ENCODE measurements around the gene HNF1B.

The HNF1B gene

GRCh38 chr17:37761961-37762360 lies 17.1 kb upstream of the HNF1B start:
- no peak for DNase-seq (ENCODE audit: low read depth in 2 of 2)

- no peak for DNase-seq (ENCODE audit: low read depth in 2 of 2)
These were observed 16.2 kb upstream of the HNF1B start for GRCh38 chr17:37761059-37761458.

- no peak for DNase-seq (ENCODE audit: low read depth in 2 of 2)
These were observed 14.3 kb upstream of the HNF1B start for GRCh38 chr17:37759014-37759637.

- no peak for DNase-seq (ENCODE audit: low read depth in 2 of 2)
These were observed 11.2 kb upstream of the HNF1B start for GRCh38 chr17:37756051-37756450.

GRCh38 chr17:37755455-37755854 lies 10.6 kb upstream of the HNF1B start:
- DNase-seq (ENCODE audit: low read depth in 2 of 2), result no peak

GRCh38 chr17:37754363-37754762 lies 9.5 kb upstream of the HNF1B start:
- DNase-seq (ENCODE audit: low read depth in 2 of 2), result no peak

- no peak for DNase-seq (ENCODE audit: low read depth in 2 of 2)
These were observed 7.6 kb upstream of the HNF1B start for GRCh38 chr17:37752482-37752881.

- no peak for DNase-seq (ENCODE audit: low read depth in 2 of 2)
These were observed 6.1 kb upstream of the HNF1B start for GRCh38 chr17:37750768-37751475.

GRCh38 chr17:37750292-37750691 lies 5.4 kb upstream of the HNF1B start:
- no peak for DNase-seq (ENCODE audit: low read depth in 2 of 2)

- no peak for DNase-seq (ENCODE audit: low read depth in 2 of 2)
These were observed 2.4 kb upstream of the HNF1B start for GRCh38 chr17:37747222-37747621.

- no peak for DNase-seq (ENCODE audit: low read depth in 2 of 2)
These were observed 1.8 kb upstream of the HNF1B start for GRCh38 chr17:37746617-37747016.

- DNase-seq (ENCODE audit: low read depth in 2 of 2), result no peak
These were observed 1.1 kb upstream of the HNF1B start for GRCh38 chr17:37745801-37746426.

GRCh38 chr17:37744633-37744927 lies 279 bp downstream of the HNF1B start:
- no peak for DNase-seq (ENCODE audit: low read depth in 2 of 2)

- DNase-seq (ENCODE audit: low read depth in 2 of 2), result no peak
These were observed 805 bp downstream of the HNF1B start for GRCh38 chr17:37743875-37744632.

- no peak for DNase-seq (ENCODE audit: low read depth in 2 of 2)
These were observed 1.3 kb downstream of the HNF1B start for GRCh38 chr17:37743612-37743874.

- DNase-seq (ENCODE audit: low read depth in 2 of 2), result no peak
These were observed 1.9 kb downstream of the HNF1B start for GRCh38 chr17:37742762-37743611.

- DNase-seq (ENCODE audit: low read depth in 2 of 2), result no peak
These were observed 2.6 kb downstream of the HNF1B start for GRCh38 chr17:37742116-37742761.

GRCh38 chr17:37741341-37742115 lies 3.3 kb downstream of the HNF1B start:
- DNase-seq (ENCODE audit: low read depth in 2 of 2), result no peak

- no peak for DNase-seq (ENCODE audit: low read depth in 2 of 2)
These were observed 3.9 kb downstream of the HNF1B start for GRCh38 chr17:37740915-37741314.

- no peak for DNase-seq (ENCODE audit: low read depth in 2 of 2)
These were observed 6.9 kb downstream of the HNF1B start for GRCh38 chr17:37737971-37738370.

GRCh38 chr17:37737081-37737480 lies 7.8 kb downstream of the HNF1B start:
- DNase-seq (ENCODE audit: low read depth in 2 of 2), result no peak

Data from stimulated activated CD8-positive, alpha-beta memory T cell treated with anti-CD3 and anti-CD28 coated beads, Interleukin-2, amount 100 ng/mL, for 1 hour (primary cell).